IMR-90 (cell line): ENCODE data around the gene STK35. TPM values are rescaled to one million over a fixed set of nuclear protein-coding genes. Genes with fewer than 3 reads are reported as not detected.

Source experiments
- ATAC-seq: fragments of 200-7000 bp; cut with Tn5 transposase; 2 replicates; pipeline ENCODE4 v1.9.1; 2020; ENCODE audit warnings: low read depth, mild to moderate bottlenecking, moderate library complexity
- BruUV-seq: library from RNA; stranded (reverse); fragments of 400-500 nt; replicated peaks from 2 replicates; lab custom pipeline; 2021; lab: Mats Ljungman, UMichigan
- CTCF ChIA-PET: fragments of 300-600 bp; formaldehyde crosslinking; extraction: SDS; loops from one replicate; lab custom pipeline; 2021; ENCODE audit warnings: antibody characterized with exemption; lab: Yijun Ruan, JAX
- POLR2A ChIA-PET: fragments of 300-600 bp; sonication (Branson Sonifier 250); formaldehyde crosslinking; loops from one replicate; lab custom pipeline; 2022; ENCODE audit warnings: antibody characterized with exemption; ENCODE audit not compliant: unreplicated experiment; lab: Charles Lee
- DNase-seq: peaks from one replicate; pipeline ENCODE4 v3.0.0; 2013
- H2AFZ ChIP-seq: replicated peaks from 2 replicates; pipeline ENCODE3; 2013; ENCODE audit warnings: low read length, mild to moderate bottlenecking; ENCODE audit not compliant: poor library complexity
- H2AK5ac ChIP-seq: 2 replicates; pipeline ENCODE4 v1.6.1; 2013; ENCODE audit warnings: low read depth, low read length, inconsistent platforms
- H2AK9ac ChIP-seq: replicated peaks from 2 replicates; pipeline ENCODE3; 2013; ENCODE audit warnings: mild to moderate bottlenecking, low read depth, low read length, moderate library complexity; ENCODE audit not compliant: poor library complexity
- H2BK120ac ChIP-seq: 2 replicates; pipeline ENCODE4 v1.6.1; 2013; ENCODE audit warnings: low read depth, low read length, inconsistent platforms
- H2BK15ac ChIP-seq: 3 replicates; pipeline ENCODE4 v1.6.1; 2013; ENCODE audit warnings: low read depth, low read length, inconsistent platforms
- H2BK20ac ChIP-seq: 2 replicates; pipeline ENCODE4 v1.6.1; 2013; ENCODE audit warnings: low read depth, mild to moderate bottlenecking, inconsistent platforms, low read length, moderate library complexity
- H2BK5ac ChIP-seq: 2 replicates; pipeline ENCODE4 v1.6.1; 2013; ENCODE audit warnings: mild to moderate bottlenecking, low read depth, low read length, inconsistent platforms; ENCODE audit not compliant: poor library complexity, severe bottlenecking
- H3K14ac ChIP-seq: replicated peaks from 2 replicates; pipeline ENCODE4 v1.6.1; 2013; ENCODE audit warnings: low read depth, low read length, inconsistent platforms
- H3K18ac ChIP-seq: 2 replicates; pipeline ENCODE4 v1.6.1; 2013; ENCODE audit warnings: low read depth, low read length, control low read depth
- H3K23ac ChIP-seq: 2 replicates; pipeline ENCODE4 v1.6.1; 2013; ENCODE audit warnings: low read depth, low read length, inconsistent platforms
- H3K27ac ChIP-seq: 2 replicates; pipeline ENCODE4 v1.5.1; 2013; ENCODE audit warnings: mild to moderate bottlenecking, control low read depth, low read length; ENCODE audit not compliant: insufficient read depth
- H3K27me3 ChIP-seq: 2 replicates; pipeline ENCODE4 v1.6.1; 2013; ENCODE audit warnings: low read length; ENCODE audit not compliant: control insufficient read depth, insufficient read depth
- H3K36me3 ChIP-seq: 2 replicates; pipeline ENCODE4 v1.6.1; 2013; ENCODE audit warnings: low read length, mixed read lengths; ENCODE audit not compliant: control insufficient read depth, insufficient read depth
- H3K4ac ChIP-seq: 2 replicates; pipeline ENCODE4 v1.6.1; 2013; ENCODE audit warnings: low read depth, low read length, inconsistent platforms
- H3K4me1 ChIP-seq: 2 replicates; pipeline ENCODE4 v1.6.1; 2013; ENCODE audit warnings: low read length, mixed read lengths; ENCODE audit not compliant: control insufficient read depth, insufficient read depth
- H3K4me2 ChIP-seq: 2 replicates; pipeline ENCODE4 v1.6.1; 2013; ENCODE audit warnings: low read depth, mild to moderate bottlenecking, control low read depth, low read length, moderate library complexity
- H3K4me3 ChIP-seq: 2 replicates; pipeline ENCODE4 v1.5.1; 2013; ENCODE audit warnings: low read depth, mild to moderate bottlenecking, control low read depth, low read length, moderate library complexity; ENCODE audit not compliant: insufficient read depth
- H3K56ac ChIP-seq: 2 replicates; pipeline ENCODE4 v1.6.1; 2013; ENCODE audit warnings: low read length, inconsistent platforms; ENCODE audit not compliant: insufficient read depth; ENCODE audit errors: extremely low read depth
- H3K79me1 ChIP-seq, 2 experiments: 2 replicates each; pipeline ENCODE4 v1.6.1; 2013; ENCODE audit warnings: low read length in 2 of 2, inconsistent platforms in 1 of 2, low read depth in 1 of 2
- H3K9ac ChIP-seq: 2 replicates; pipeline ENCODE4 v1.6.1; 2013; ENCODE audit warnings: low read depth, low read length, control low read depth
- H3K9me1 ChIP-seq: 2 replicates; pipeline ENCODE4 v1.6.1; 2013; ENCODE audit warnings: low read length, inconsistent platforms; ENCODE audit not compliant: insufficient read depth
- H3K9me3 ChIP-seq: 2 replicates; pipeline ENCODE4 v1.6.1; 2013; ENCODE audit warnings: low read length; ENCODE audit not compliant: control insufficient read depth, insufficient read depth
- H4K20me1 ChIP-seq: 2 replicates; pipeline ENCODE4 v1.6.1; 2013; ENCODE audit warnings: low read length, inconsistent platforms; ENCODE audit not compliant: insufficient read depth
- H4K5ac ChIP-seq: 2 replicates; pipeline ENCODE4 v1.6.1; 2013; ENCODE audit warnings: mild to moderate bottlenecking, low read depth, low read length, control low read depth
- H4K8ac ChIP-seq, 2 experiments: 2 replicates each; pipeline ENCODE4 v1.6.1; 2013; ENCODE audit warnings: low read depth in 2 of 2, low read length in 2 of 2, control low read depth in 1 of 2, inconsistent platforms in 1 of 2
- H4K91ac ChIP-seq: 2 replicates; pipeline ENCODE4 v1.6.1; 2013; ENCODE audit warnings: low read depth, low read length, inconsistent platforms; ENCODE audit not compliant: insufficient read depth
- MXI1 ChIP-seq: IDR thresholded peaks from 2 replicates; pipeline ENCODE4 v1.6.1; 2012; ENCODE audit warnings: low read depth, mild to moderate bottlenecking, low read length, moderate library complexity, borderline replicate concordance
- WGBS, 2 experiments: methylation state at CpG; one replicate each; pipeline versions ENCODE4 v1.1.5 to v1.1.7; 2013; ENCODE audit warnings: missing lambda C conversion rate in 2 of 2; ENCODE audit not compliant: insufficient read length in 1 of 2; ENCODE audit errors: extremely low coverage in 2 of 2; 5-methylcytosine and 5-hydroxymethylcytosine counted together
- dilution Hi-C: fragments of 300-500 bp; cut with HindIII; formaldehyde crosslinking; loops from one replicate; pipeline ENCODE4 v1.14.3; 2018; ENCODE audit warnings: low sequenced_read_pairs; ENCODE audit not compliant: unreplicated experiment
- in situ Hi-C: fragments of 300-500 bp; cut with MboI; formaldehyde crosslinking; loops from 3 replicates; pipeline ENCODE4 v1.14.3; 2019; ENCODE audit warnings: low sequenced_read_pairs, inconsistent platforms, mixed read lengths
- intact Hi-C: fragments of 100-400 bp; cut with micrococcal nuclease; formaldehyde crosslinking; loops from 2 replicates; pipeline ENCODE4 v1.10.0; 2022
- microRNA-seq, 2 experiments: library from miRNA; stranded (forward) in 1 of 2; unstranded in 1 of 2; fragments of 10-50 nt in 1 of 2; fragments of <30 nt in 1 of 2; gene quantifications in 1 of 2; microRNA quantifications in 1 of 2; one replicate each; pipeline versions ENCODE3 to v1.1.0; 2013 to 2020; ENCODE audit not compliant: insufficient read depth in 1 of 2, insufficient read length in 1 of 2, unreplicated experiment in 1 of 2
- polyA plus RNA-seq, 3 experiments: library from polyadenylated mRNA; depleted of rRNA; stranded (reverse); fragments of >200 nt; gene quantifications; 2 replicates each; pipeline ENCODE4 v1.2.3, GENCODE V29; 2012; ENCODE audit warnings: low replicate concordance in 1 of 3
- small RNA-seq, 5 experiments: library from RNA; depleted of rRNA; stranded (forward); fragments of <200 nt; gene quantifications; one replicate each; pipeline ENCODE3, GENCODE V24; 2012
- total RNA-seq: library from RNA; depleted of rRNA; stranded (reverse); fragments of >200 nt; gene quantifications from 2 replicates; pipeline ENCODE4 v1.2.3, GENCODE V29; 2012; rRNA removed

STK35 gene
- total and polyA plus RNA-seq, 2 of the 4 experiments (the other 2 are of a cell fraction): 11.1 to 12.0 TPM

- no peak overlapping the region for H2AK5ac ChIP-seq
- H2BK5ac ChIP-seq: no peak overlapping the region
- no TSS peak for BruUV-seq
- H3K27me3 ChIP-seq: peaks cover 12% of the 10 kb centered on the region
- H2BK20ac ChIP-seq: no peak overlapping the region
- no peak overlapping the region for H3K23ac ChIP-seq
- H3K4me3 ChIP-seq: no peak overlapping the region
- no peak overlapping the region for H4K5ac ChIP-seq
- intact Hi-C loops: no loop called here
- no peak overlapping the region for H4K8ac ChIP-seq
- WGBS, 2 experiments: 0% methylated on average over 1 of the region's 7 CpGs; no CpG with 5 or more reads in 1 of the 2 experiments
- H2BK15ac ChIP-seq: no peak overlapping the region
- H3K27ac ChIP-seq: no peak overlapping the region
- no peaks in the 10 kb centered on the region for H4K20me1 ChIP-seq
- H3K18ac ChIP-seq: no peak overlapping the region
- H2AFZ ChIP-seq: no peak overlapping the region
- no peaks in the 10 kb centered on the region for H3K9me3 ChIP-seq
- H3K56ac ChIP-seq: no peak overlapping the region
- H2AK9ac ChIP-seq: no peak overlapping the region
- DNase-seq (no peak), ATAC-seq (no peak)
- ChIA-PET CTCF (interaction anchor here (1.9 kb wide), 1 partner anchor 10 kb away, joined by 6 read pairs; no protein-coding TSS in a partner anchor), POLR2A (no interaction called here)
- H2BK120ac ChIP-seq: no peak overlapping the region
- H3K9ac ChIP-seq: no peak overlapping the region
- no peaks in the 10 kb centered on the region for H3K36me3 ChIP-seq
- TF ChIP-seq MXI1: no peak
- dilution Hi-C loops: no loop called here
- in situ Hi-C loops: no loop called here
- no peak overlapping the region for H3K14ac ChIP-seq
- no peaks in the 10 kb centered on the region for H3K79me1 ChIP-seq
- H3K4ac ChIP-seq: no peak overlapping the region
- H3K9me1 ChIP-seq: no peaks in the 10 kb centered on the region
- no peak overlapping the region for H3K4me2 ChIP-seq
- H3K4me1 ChIP-seq: no peaks in the 10 kb centered on the region
- H4K91ac ChIP-seq: no peak overlapping the region
Measured at GRCh38 chr20:2197166-2197565, 95.5 kb downstream of the STK35 start.

Small RNAs within 50 kb of the gene (microRNA-seq; reads per million reads assigned to microRNA genes)
- not detected for gene RPL7P2 (ENCODE audit: insufficient read depth, insufficient read length)

Small RNAs within 50 kb of the gene (small RNA-seq; reads per million reads assigned to genes)
- gene RPL7P2: 0 reads per million in 5 experiments

Other genes starting within 250 kb of the STK35 start
- gene SIRPA, start 206.4 kb upstream of the STK35 start, total RNA-seq: 9.7 and 9.9 TPM in 2 replicates
- 37.2 and 40.2 TPM in 2 replicates for gene SIRPA, start 206.4 kb upstream of the STK35 start, polyA plus RNA-seq (2012; rRNA removed)
- not detected in 2 replicates for gene PDYN, start 107.8 kb upstream of the STK35 start, total RNA-seq
- not detected in 2 replicates for gene PDYN, start 107.8 kb upstream of the STK35 start, polyA plus RNA-seq (2012; rRNA removed)
- not detected in 2 replicates for gene TGM3, start 194.2 kb downstream of the STK35 start, total RNA-seq
- not detected in 2 replicates for gene TGM3, start 194.2 kb downstream of the STK35 start, polyA plus RNA-seq (2012; rRNA removed)